ENCODE measurements around the gene ZDHHC14. TPM values are rescaled to one million over a fixed set of nuclear protein-coding genes. Genes with fewer than 3 reads are reported as not detected.

ZDHHC14 gene
- total RNA-seq, 1 experiment from 2014 or later: 4.9 TPM

GRCh38 chr6:157452096-157452495 lies 71.1 kb downstream of the ZDHHC14 start:
- DNase-seq: no peak
- Histone ChIP-seq H3K27ac (ENCODE audit: low read length) (no peak overlapping the region), H3K9me3 (ENCODE audit: low read length) (no peaks in the 10 kb centered on the region), H3K36me3 (ENCODE audit: low read depth, low read length) (no peaks in the 10 kb centered on the region), H2AFZ (ENCODE audit: low read length) (no peak overlapping the region), H3K79me2 (ENCODE audit: low read length) (no peaks in the 10 kb centered on the region), H3K4me2 (ENCODE audit: low read length) (no peak overlapping the region), H3F3A (ENCODE audit: low read length, unreplicated experiment) (no peaks in the 10 kb centered on the region), H3K27me3 (ENCODE audit: low read length) (no peaks in the 10 kb centered on the region), H3K4me3 (ENCODE audit: low read length) (no peak overlapping the region), H3K9ac (ENCODE audit: low read length) (no peak overlapping the region), H3K4me1 (ENCODE audit: insufficient read depth, low read length) (no peaks in the 10 kb centered on the region), H3K9me2 (replicated peaks; ENCODE audit: low read length) (no peaks in the 10 kb centered on the region), H4K20me1 (ENCODE audit: low read length) (no peaks in the 10 kb centered on the region)
- intact Hi-C loops (cut with micrococcal nuclease): no loop called here
- CTCF ChIA-PET: no interaction called here
- TF ChIP-seq CTCF (conservative IDR thresholded peaks at IDR 0.05; ENCODE audit: low read depth, low read length) (no peak), EZH2 (IDR thresholded peaks at IDR 0.05; ENCODE audit: low read length, unreplicated experiment) (no peak), EZH2phosphoT487 (IDR thresholded peaks at IDR 0.05; ENCODE audit: borderline replicate concordance, low read length) (no peak)
- POLR2A ChIA-PET (ENCODE audit: unreplicated experiment): no interaction called here
- no peak for ATAC-seq
- no TSS peak for BruUV-seq (replicated peaks)

DNA sequence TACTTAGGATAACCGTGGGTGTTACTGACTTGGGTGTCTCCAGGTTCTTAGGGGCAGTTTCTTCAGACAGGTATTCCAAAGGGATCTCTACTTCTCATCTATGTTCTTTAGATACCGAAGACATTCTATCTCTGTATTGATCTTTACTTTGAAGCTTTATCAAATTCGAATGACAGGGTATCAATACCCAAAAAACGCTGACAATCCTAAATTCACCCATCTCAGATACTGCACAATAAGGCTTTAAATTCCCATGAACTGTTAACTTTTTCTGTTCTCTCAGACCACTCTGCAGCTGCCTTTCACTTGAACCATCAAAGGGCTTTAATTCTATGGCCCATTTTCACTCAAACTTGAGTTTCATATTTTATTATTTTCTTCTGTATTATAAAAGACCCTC lies 72.1 kb downstream of the ZDHHC14 start:
- ChIA-PET CTCF (no interaction called here), POLR2A (ENCODE audit: unreplicated experiment) (interaction anchor here (0.5 kb wide), 1 partner anchor 104 kb away, joined by 5 read pairs; no protein-coding TSS in a partner anchor)
- Histone ChIP-seq H3K4me1 (ENCODE audit: insufficient read depth, low read length) (no peaks in the 10 kb centered on the region), H3K27ac (ENCODE audit: low read length) (no peak overlapping the region), H3K36me3 (ENCODE audit: low read depth, low read length) (no peaks in the 10 kb centered on the region), H3K9ac (ENCODE audit: low read length) (no peak overlapping the region), H3K9me2 (replicated peaks; ENCODE audit: low read length) (no peaks in the 10 kb centered on the region), H3K79me2 (ENCODE audit: low read length) (no peaks in the 10 kb centered on the region), H4K20me1 (ENCODE audit: low read length) (no peaks in the 10 kb centered on the region), H2AFZ (ENCODE audit: low read length) (no peak overlapping the region), H3F3A (ENCODE audit: low read length, unreplicated experiment) (no peaks in the 10 kb centered on the region), H3K4me3 (ENCODE audit: low read length) (no peak overlapping the region), H3K4me2 (ENCODE audit: low read length) (no peak overlapping the region), H3K9me3 (ENCODE audit: low read length) (no peaks in the 10 kb centered on the region), H3K27me3 (ENCODE audit: low read length) (no peaks in the 10 kb centered on the region)
- no TSS peak for BruUV-seq (replicated peaks)
- DNase-seq (no peak), ATAC-seq (no peak)
- TF ChIP-seq EZH2phosphoT487 (IDR thresholded peaks at IDR 0.05; ENCODE audit: borderline replicate concordance, low read length): no peak
- TF ChIP-seq CTCF (conservative IDR thresholded peaks at IDR 0.05; ENCODE audit: low read depth, low read length): no peak
- TF ChIP-seq EZH2 (IDR thresholded peaks at IDR 0.05; ENCODE audit: low read length, unreplicated experiment): no peak
- intact Hi-C loops (cut with micrococcal nuclease): no loop called here

DNA sequence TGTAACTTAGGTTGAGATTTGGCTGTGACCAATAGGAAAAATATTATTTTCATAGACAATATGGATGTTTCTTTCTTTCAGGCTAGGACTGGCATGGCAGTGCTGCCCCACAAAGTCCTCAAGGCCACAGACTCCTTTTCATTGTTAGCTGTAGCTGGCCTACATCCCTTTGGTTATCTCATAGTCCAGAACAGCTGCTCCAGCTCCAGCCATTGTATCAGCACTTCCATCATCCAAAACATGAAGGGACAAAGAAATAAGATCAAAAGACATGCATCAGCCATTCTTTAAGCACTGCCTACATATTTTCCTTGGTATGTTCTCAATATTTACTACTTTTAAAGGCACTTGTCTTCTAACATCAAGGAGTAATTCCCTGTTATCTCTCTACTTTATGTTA lies 73.0 kb downstream of the ZDHHC14 start:
- Histone ChIP-seq H3K9ac (ENCODE audit: low read length) (no peak overlapping the region), H3K79me2 (ENCODE audit: low read length) (no peaks in the 10 kb centered on the region), H3K9me2 (replicated peaks; ENCODE audit: low read length) (no peaks in the 10 kb centered on the region), H2AFZ (ENCODE audit: low read length) (no peak overlapping the region), H3K4me1 (ENCODE audit: insufficient read depth, low read length) (no peaks in the 10 kb centered on the region), H3K4me2 (ENCODE audit: low read length) (no peak overlapping the region), H3K27ac (ENCODE audit: low read length) (no peak overlapping the region), H4K20me1 (ENCODE audit: low read length) (no peaks in the 10 kb centered on the region), H3F3A (ENCODE audit: low read length, unreplicated experiment) (no peaks in the 10 kb centered on the region), H3K27me3 (ENCODE audit: low read length) (no peaks in the 10 kb centered on the region), H3K9me3 (ENCODE audit: low read length) (no peaks in the 10 kb centered on the region), H3K4me3 (ENCODE audit: low read length) (no peak overlapping the region), H3K36me3 (ENCODE audit: low read depth, low read length) (no peaks in the 10 kb centered on the region)
- CTCF ChIA-PET: no interaction called here
- no peak for TF ChIP-seq EZH2phosphoT487 (IDR thresholded peaks at IDR 0.05; ENCODE audit: borderline replicate concordance, low read length)
- TF ChIP-seq CTCF (conservative IDR thresholded peaks at IDR 0.05; ENCODE audit: low read depth, low read length): no peak
- TF ChIP-seq EZH2 (IDR thresholded peaks at IDR 0.05; ENCODE audit: low read length, unreplicated experiment): no peak
- intact Hi-C loops (cut with micrococcal nuclease): no loop called here
- ATAC-seq (no peak), DNase-seq (no peak)
- no TSS peak for BruUV-seq (replicated peaks)
- POLR2A ChIA-PET (ENCODE audit: unreplicated experiment): no interaction called here

Measured in PC-3 (cell line).